K562 (cell line): Measurements from ENCODE around the gene PINK1. TPM values are rescaled to one million over a fixed set of nuclear protein-coding genes. Genes with fewer than 3 reads are reported as not detected.

ENCODE experiments used
- ATAC-seq: fragments of 200-7000 bp; cut with Tn5 transposase; 3 replicates; pipeline ENCODE4 v1.9.1; 2020; ENCODE audit warnings: moderate library complexity
- BruUV-seq: library from RNA; stranded (reverse); fragments of 400-500 nt; replicated peaks from 2 replicates; lab custom pipeline; 2021; lab: Mats Ljungman, UMichigan
- CTCF ChIA-PET: fragments of 300-600 bp; formaldehyde crosslinking; extraction: SDS; loops from one replicate; lab custom pipeline; 2021; ENCODE audit warnings: low intra/inter-chr PET ratio; lab: Yijun Ruan, JAX
- POLR2A ChIA-PET: fragments of 300-600, 350-650 bp; sonication (Branson Sonifier 250); formaldehyde crosslinking; extraction: SDS; loops from one replicate; lab custom pipeline; 2021; ENCODE audit warnings: antibody characterized with exemption, inconsistent platforms; lab: Yijun Ruan, JAX
- DNase-seq, 4 experiments: peaks; one replicate each; pipeline versions ENCODE4 v3.0.0 to v3.0.0-alpha.2; 2011 to 2018; ENCODE audit warnings: low spot score in 3 of 4, mixed read lengths in 3 of 4; ENCODE audit errors: extremely low read depth in 1 of 4
- FAIRE-seq: peaks from 2 replicates; lab custom pipeline; 2011; peaks lifted over from hg19 to GRCh38; lab: Jason Lieb, UNC
- H2AFZ ChIP-seq: 2 replicates; pipeline ENCODE4 v1.6.0; 2011; ENCODE audit warnings: low read depth, low read length, control low read depth, inconsistent platforms
- H3K27ac ChIP-seq: fragments of 200-600 bp; 3 replicates; pipeline ENCODE4 v1.8.0; 2011; ENCODE audit warnings: low read depth, mild to moderate bottlenecking, control low read depth, inconsistent platforms, low read length, moderate library complexity, mixed read lengths; ENCODE audit errors: extremely low read depth
- H3K27me3 ChIP-seq, 2 experiments: fragments of 300-600 bp in 1 of 2; 2 replicates in 1 of 2; 3 replicates in 1 of 2; pipeline versions ENCODE4 v1.6.0 to v1.8.0; 2011; ENCODE audit warnings: inconsistent platforms in 2 of 2, low read length in 2 of 2, mild to moderate bottlenecking in 1 of 2, mixed read lengths in 1 of 2, moderate library complexity in 1 of 2; ENCODE audit not compliant: control insufficient read depth in 2 of 2, insufficient read depth in 2 of 2
- H3K36me3 ChIP-seq: fragments of 300-600 bp; 3 replicates; pipeline ENCODE4 v1.8.0; 2011; ENCODE audit warnings: mild to moderate bottlenecking, low read length, inconsistent platforms; ENCODE audit not compliant: control insufficient read depth, insufficient read depth
- H3K4me1 ChIP-seq, 2 experiments: fragments of 200-600 bp in 1 of 2; replicated peaks in 1 of 2; 2 replicates in 1 of 2; 3 replicates in 1 of 2; pipeline versions ENCODE4 v1.5.1 to v1.8.0; 2011; ENCODE audit warnings: inconsistent platforms in 2 of 2, low read length in 2 of 2, mild to moderate bottlenecking in 1 of 2, mixed read lengths in 1 of 2, moderate library complexity in 1 of 2; ENCODE audit not compliant: control insufficient read depth in 2 of 2, insufficient read depth in 2 of 2
- H3K4me2 ChIP-seq: 2 replicates; pipeline ENCODE4 v1.6.1; 2011; ENCODE audit warnings: low read length, control low read depth, inconsistent platforms, mixed read lengths; ENCODE audit not compliant: insufficient read depth
- H3K4me3 ChIP-seq: fragments of 200-600 bp; sonication (generic), shearing (Covaris generic); 2 replicates; pipeline ENCODE4 v1.5.1; 2016; ENCODE audit warnings: control low read depth, inconsistent platforms
- H3K79me2 ChIP-seq: fragments of 200-600 bp; 3 replicates; pipeline ENCODE4 v1.8.0; 2011; ENCODE audit warnings: low read length, inconsistent platforms; ENCODE audit not compliant: control insufficient read depth, insufficient read depth
- H3K9ac ChIP-seq, 2 experiments: 2 replicates each; pipeline versions ENCODE4 v1.6.0 to v1.6.1; 2011; ENCODE audit warnings: low read depth in 2 of 2, low read length in 2 of 2, control low read depth in 1 of 2, inconsistent platforms in 1 of 2, mild to moderate bottlenecking in 1 of 2, mixed read lengths in 1 of 2; ENCODE audit not compliant: insufficient read depth in 1 of 2
- H3K9me1 ChIP-seq: one replicate; pipeline ENCODE4 v1.6.0; 2011; ENCODE audit warnings: inconsistent platforms, mild to moderate bottlenecking, low read length, moderate library complexity; ENCODE audit not compliant: control insufficient read depth, insufficient read depth
- H3K9me3 ChIP-seq: replicated peaks from 2 replicates; pipeline ENCODE4 v1.5.1; 2011; ENCODE audit warnings: low read depth, low read length, inconsistent platforms; ENCODE audit not compliant: control insufficient read depth, insufficient read depth
- H4K20me1 ChIP-seq: replicated peaks from 2 replicates; pipeline ENCODE4 v1.6.1; 2011; ENCODE audit warnings: low read length, inconsistent platforms, mixed read lengths; ENCODE audit not compliant: control insufficient read depth, insufficient read depth
- AFF4 ChIP-seq: sonication (generic); formaldehyde crosslinking; IDR thresholded peaks from 2 replicates; pipeline ENCODE4 v1.8.0; 2023; ENCODE audit warnings: mild to moderate bottlenecking, missing genetic modification reagents
- E2F8 ChIP-seq: fragments of 450-650 bp; IDR thresholded peaks from 2 replicates; pipeline ENCODE4 v1.7.1; 2018; ENCODE audit warnings: mild to moderate bottlenecking, low read depth; ENCODE audit not compliant: partially characterized antibody
- FOXP1 ChIP-seq: sonication (generic); formaldehyde crosslinking; IDR thresholded peaks from 2 replicates; pipeline ENCODE4 v1.8.0; 2022; ENCODE audit warnings: mild to moderate bottlenecking, missing genetic modification reagents
- GTF2A2 ChIP-seq: IDR thresholded peaks from 2 replicates; pipeline ENCODE4 v1.6.1; 2016; ENCODE audit warnings: mild to moderate bottlenecking, missing genetic modification characterization, missing compliant biosample characterization
- MNT ChIP-seq, 2 experiments: fragments of 450-650 bp; conservative IDR thresholded peaks; 2 replicates each; pipeline ENCODE4 v1.6.1; 2017; ENCODE audit warnings: mild to moderate bottlenecking in 2 of 2, moderate library complexity in 2 of 2
- MTA1 ChIP-seq: fragments of 450-650 bp; IDR thresholded peaks from 2 replicates; pipeline ENCODE4 v1.6.1; 2017; ENCODE audit warnings: borderline replicate concordance
- NR2C2 ChIP-seq, 2 experiments: fragments of 200-800 bp in 1 of 2; sonication (Bioruptor generic) in 1 of 2; sonication (generic) in 1 of 2; formaldehyde crosslinking in 1 of 2; IDR thresholded peaks; 2 replicates each; pipeline versions ENCODE4 v1.6.1 to v1.8.0; 2016 to 2022; ENCODE audit warnings: mild to moderate bottlenecking in 1 of 2, missing compliant biosample characterization in 1 of 2, missing genetic modification characterization in 1 of 2, missing genetic modification reagents in 1 of 2
- SMARCB1 ChIP-seq: IDR thresholded peaks from 2 replicates; pipeline ENCODE4 v1.6.1; 2011; ENCODE audit warnings: improper control_type of control experiment, low read depth; ENCODE audit not compliant: insufficient read length
- WGBS: fragments of 100-300 bp; shearing (Covaris generic); methylation state at CpG from one replicate; pipeline ENCODE4 v1.1.6; 2016; ENCODE audit warnings: low coverage, mixed read lengths; ENCODE audit not compliant: insufficient coverage; ENCODE audit errors: missing lambda C conversion rate; 5-methylcytosine and 5-hydroxymethylcytosine counted together
- in situ Hi-C: fragments of 300-500 bp; cut with MboI; formaldehyde crosslinking; loops from 4 replicates; pipeline ENCODE4 v1.15.0; 2018; ENCODE audit warnings: inconsistent platforms, mixed read lengths
- intact Hi-C: fragments of 100-400 bp; cut with micrococcal nuclease; formaldehyde crosslinking; loops from 2 replicates; pipeline ENCODE4 v1.14.2; 2022
- polyA plus RNA-seq, 8 experiments: library from polyadenylated mRNA; depleted of rRNA in 4 of 8; stranded (reverse) in 5 of 8; unstranded in 3 of 8; fragments of >200 nt; fragmentation: Nextera tagmentation in 2 of 8; fragmentation: Illumina TruSeq in 1 of 8; extraction: Ambion mirVana in 2 of 8; extraction: Trizol in 1 of 8; gene quantifications; 2 replicates each; pipeline versions ENCODE4 v1.2.1 to v1.2.3, GENCODE V29; 2011 to 2014; ENCODE audit warnings: inconsistent platforms in 1 of 8, missing spikeins in 1 of 8
- total RNA-seq, 7 experiments: library from RNA; depleted of rRNA in 6 of 7; stranded (reverse); fragments of >200 nt in 6 of 7; fragmentation: Illumina TruSeq in 2 of 7; extraction: Trizol in 2 of 7; gene quantifications; 2 replicates each; pipeline versions ENCODE4 v1.2.1 to v1.2.3, GENCODE V29; 2011 to 2021; ENCODE audit warnings: low replicate concordance in 1 of 7
- TF ChIP-seq, protein P1 (sequence below): sonication (generic); formaldehyde crosslinking; IDR thresholded peaks from 2 replicates; pipeline ENCODE4 v1.8.1; 2023; ENCODE audit warnings: mild to moderate bottlenecking, missing genetic modification reagents

The PINK1 gene
- total and polyA plus RNA-seq, 9 of the 15 experiments (the other 6 are each of a cell fraction or from before 2014, with no cell fraction given): 1.5 to 11.3 (median 6.8) TPM

GRCh38 chr1:20685099-20685662 lies 51.9 kb downstream of the PINK1 start:
- H3K4me1 ChIP-seq: peaks cover 0 to 27% of the 10 kb centered on the region in 2 experiments; a peak in 2 of 5 replicates
- intact Hi-C loops: no loop called here
- H3K79me2 ChIP-seq: no peaks in the 10 kb centered on the region
- BruUV-seq: no TSS peak
- H3K4me2 ChIP-seq: no peak overlapping the region
- H2AFZ ChIP-seq: no peak overlapping the region
- H3K9me1 ChIP-seq: no peaks in the 10 kb centered on the region
- TF ChIP-seq AFF4 (no peak), E2F8 (no peak), MTA1 (no peak), GTF2A2 (no peak), SMARCB1 (no peak), MNT (conservative IDR thresholded peaks at IDR 0.05) (no peak), NR2C2 (CRISPR knock-in tag; IDR thresholded peaks at IDR 0.05) (no peak), NR2C2 (tag; IDR thresholded peaks at IDR 0.05) (no peak), FOXP1 (CRISPR knock-in tag) (no peak)
- TF ChIP-seq, protein P1, sequence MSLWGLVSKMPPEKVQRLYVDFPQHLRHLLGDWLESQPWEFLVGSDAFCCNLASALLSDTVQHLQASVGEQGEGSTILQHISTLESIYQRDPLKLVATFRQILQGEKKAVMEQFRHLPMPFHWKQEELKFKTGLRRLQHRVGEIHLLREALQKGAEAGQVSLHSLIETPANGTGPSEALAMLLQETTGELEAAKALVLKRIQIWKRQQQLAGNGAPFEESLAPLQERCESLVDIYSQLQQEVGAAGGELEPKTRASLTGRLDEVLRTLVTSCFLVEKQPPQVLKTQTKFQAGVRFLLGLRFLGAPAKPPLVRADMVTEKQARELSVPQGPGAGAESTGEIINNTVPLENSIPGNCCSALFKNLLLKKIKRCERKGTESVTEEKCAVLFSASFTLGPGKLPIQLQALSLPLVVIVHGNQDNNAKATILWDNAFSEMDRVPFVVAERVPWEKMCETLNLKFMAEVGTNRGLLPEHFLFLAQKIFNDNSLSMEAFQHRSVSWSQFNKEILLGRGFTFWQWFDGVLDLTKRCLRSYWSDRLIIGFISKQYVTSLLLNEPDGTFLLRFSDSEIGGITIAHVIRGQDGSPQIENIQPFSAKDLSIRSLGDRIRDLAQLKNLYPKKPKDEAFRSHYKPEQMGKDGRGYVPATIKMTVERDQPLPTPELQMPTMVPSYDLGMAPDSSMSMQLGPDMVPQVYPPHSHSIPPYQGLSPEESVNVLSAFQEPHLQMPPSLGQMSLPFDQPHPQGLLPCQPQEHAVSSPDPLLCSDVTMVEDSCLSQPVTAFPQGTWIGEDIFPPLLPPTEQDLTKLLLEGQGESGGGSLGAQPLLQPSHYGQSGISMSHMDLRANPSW: no peak
- TF ChIP-seq, all 486 proteins: peak for 0
- ChIA-PET POLR2A (interaction anchor here (0.6 to 1.1 kb wide), 3 partner anchors 20 to 585 kb away, joined by 3 to 4 read pairs (median 4); no protein-coding TSS in a partner anchor), CTCF (no interaction called here)
- in situ Hi-C loops: no loop called here
- peaks cover 61 to 83% of the 10 kb centered on the region in 2 experiments; a peak in 4 of 5 replicates for H3K27me3 ChIP-seq
- no peaks in the 10 kb centered on the region for H3K36me3 ChIP-seq
- FAIRE-seq (no peak), DNase-seq (no peak), ATAC-seq (no peak; the same call in 1 of the 3 replicates)
- H3K27ac ChIP-seq: no peak overlapping the region
- H3K4me3 ChIP-seq: no peak overlapping the region
- 38% methylated on average over 18 of the region's 21 CpGs for WGBS
- no peaks in the 10 kb centered on the region for H3K9me3 ChIP-seq
- peak overlapping the region in 1 of 2 experiments; percentile 59; a peak in 1 of 4 replicates for H3K9ac ChIP-seq
- H4K20me1 ChIP-seq: 0 out of 2 replicates have a peak, but pooled peaks cover 6% of the 10 kb centered on the region
